GM19025 (cell line): ENCODE data around the gene CCDC3.

ENCODE experiments used
- ATAC-seq: cut with Tn5 transposase; IDR thresholded peaks from one replicate; pipeline ENCODE4 v1.9.1; 2021; ENCODE audit warnings: mild to moderate bottlenecking, low read depth, moderate library complexity; ENCODE audit not compliant: unreplicated experiment

The CCDC3 gene

DNA sequence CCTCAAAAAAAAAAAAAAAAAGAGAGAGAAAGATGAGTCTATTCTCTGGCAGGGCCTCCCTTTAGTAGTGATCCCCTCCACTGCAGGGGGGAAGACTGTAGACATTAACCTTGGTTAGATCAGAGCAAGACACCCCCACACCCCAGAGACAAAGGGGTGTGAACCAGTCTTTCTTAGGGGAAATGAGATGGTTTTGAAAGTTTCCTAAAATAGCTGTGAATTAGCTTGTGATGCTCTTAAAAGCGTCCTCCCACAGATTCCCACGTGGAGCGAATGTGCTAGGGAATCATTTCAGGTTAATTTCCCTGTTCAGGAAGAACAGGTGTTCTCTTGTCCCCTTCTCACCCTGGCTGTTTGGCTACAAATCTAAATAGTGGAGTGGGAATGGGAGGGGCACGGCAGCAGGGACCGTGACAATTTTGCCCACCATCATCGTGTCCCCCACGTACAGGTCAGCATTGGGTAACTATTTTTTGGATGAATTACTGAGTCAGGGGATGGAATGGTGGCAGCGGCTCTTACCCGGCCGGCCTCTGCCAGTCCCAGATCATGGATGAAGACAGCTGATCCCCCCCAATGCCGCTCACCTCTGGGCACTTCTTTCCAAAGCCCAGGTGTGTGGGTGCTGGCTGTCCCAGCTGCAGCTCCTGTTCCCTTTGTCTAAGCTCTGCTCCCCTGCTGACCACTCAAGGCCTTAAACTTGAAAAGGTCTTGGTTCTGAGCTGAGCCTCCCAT is 152.9 kb downstream of the CCDC3 start:
- no peak for ATAC-seq

DNA sequence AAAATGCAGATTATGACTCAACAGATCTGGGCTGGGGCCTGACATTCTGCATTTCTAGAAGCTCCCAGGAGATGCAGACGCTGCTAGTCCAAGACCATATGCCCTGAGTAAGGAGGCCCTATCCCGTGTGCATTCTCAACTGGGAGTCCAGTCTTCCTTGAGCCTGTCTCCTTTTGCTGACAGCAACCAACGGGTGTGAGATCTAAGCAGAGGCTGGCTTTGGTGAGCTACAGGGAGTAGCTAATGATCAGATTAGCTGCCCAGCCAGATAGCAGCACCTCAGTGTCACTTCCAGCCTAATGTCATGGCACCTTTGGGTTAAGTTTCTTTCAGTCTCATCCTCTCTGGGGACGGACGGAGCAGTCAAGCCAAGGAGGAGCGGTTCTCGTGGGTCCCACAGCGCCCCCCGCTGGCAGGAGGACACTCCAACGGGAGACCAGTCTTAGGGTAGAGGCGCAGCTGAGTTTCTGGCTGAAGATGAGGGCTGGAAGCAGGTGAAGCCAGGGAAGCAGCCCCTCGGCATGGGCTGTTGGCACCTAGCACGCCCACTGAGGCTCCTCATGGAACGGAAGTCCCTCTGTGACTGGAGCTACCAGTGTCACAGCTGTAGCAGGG is 154.0 kb downstream of the CCDC3 start:
- no peak for ATAC-seq

DNA sequence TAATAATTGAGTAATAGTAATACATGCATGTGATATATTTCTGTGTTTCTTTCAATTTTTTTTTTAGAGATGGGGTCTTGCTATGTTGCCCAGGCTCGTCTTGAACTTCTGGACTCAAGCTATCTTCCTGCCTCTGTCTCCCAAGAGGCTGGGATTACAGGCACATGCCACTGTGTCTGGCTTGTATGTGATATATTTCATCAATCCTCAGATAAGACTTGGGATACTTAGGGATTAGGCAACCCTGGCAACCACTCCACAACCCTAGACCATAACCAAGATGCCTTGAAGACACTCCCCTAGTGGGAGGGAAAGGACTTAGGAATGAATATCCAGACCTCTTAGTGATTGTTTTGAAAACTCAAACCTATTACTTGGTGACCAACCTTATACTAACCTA is 154.8 kb downstream of the CCDC3 start:
- ATAC-seq = no peak
